Uterus (tissue), 4 donors: Measurements from ENCODE around the gene COBLL1. TPM values are rescaled to one million over a fixed set of nuclear protein-coding genes. Genes with fewer than 3 reads are reported as not detected.
"Not testable (repeated sequence)": the region's sequence is repeated elsewhere in the genome, so short reads cannot be mapped to it uniquely, and the experiment has no call there.

ENCODE experiments used
- DNase-seq, 2 donors: peaks; one replicate each; pipeline ENCODE4 v3.0.0-alpha.2; 2019 to 2020
- H3K27ac ChIP-seq, 2 donors: fragments of 200-600 bp; sonication (generic); 1 replicate in 1 of 2; 2 replicates in 1 of 2; pipeline ENCODE4 v1.5.1; 2016 to 2018
- H3K27me3 ChIP-seq, 2 donors: fragments of 200-600 bp; sonication (generic); one replicate each; pipeline ENCODE4 v1.5.1; 2018 to 2019; ENCODE audit warnings: control low read depth in 1 of 2
- H3K36me3 ChIP-seq, 2 donors: fragments of 200-600 bp; sonication (generic); one replicate each; pipeline ENCODE4 v1.5.1; 2019; ENCODE audit warnings: control low read depth in 1 of 2
- H3K4me1 ChIP-seq, 2 donors: fragments of 200-600 bp; sonication (generic); one replicate each; pipeline ENCODE4 v1.5.1; 2018 to 2019; ENCODE audit warnings: control low read depth in 1 of 2
- H3K4me3 ChIP-seq, 2 donors: fragments of 200-600 bp; sonication (generic); 1 replicate in 1 of 2; 2 replicates in 1 of 2; pipeline ENCODE4 v1.5.1; 2018 to 2019; ENCODE audit warnings: mild to moderate bottlenecking in 1 of 2
- H3K9me3 ChIP-seq, 2 donors: fragments of 200-600 bp; sonication (generic); one replicate each; pipeline ENCODE4 v1.5.1; 2019; ENCODE audit warnings: control low read depth in 1 of 2
- POLR2A ChIP-seq, 2 donors: fragments of 450-650 bp; IDR thresholded peaks; one replicate each; pipeline ENCODE4 v1.6.1; 2016; ENCODE audit warnings: antibody characterized with exemption in 2 of 2, mild to moderate bottlenecking in 1 of 2, moderate library complexity in 1 of 2
- intact Hi-C: fragments of 100-400 bp; cut with DNase I; formaldehyde crosslinking; loops from one replicate; pipeline ENCODE4 v1.15.1; 2023; ENCODE audit warnings: low total_unique reads
- total RNA-seq, 4 donors: library from RNA; depleted of rRNA in 3 of 4; stranded (reverse); fragments of >200 nt in 3 of 4; gene quantifications; one replicate each; pipeline versions ENCODE4 v1.1.0 to v1.2.4, GENCODE V29; 2014 to 2023
- TF ChIP-seq, protein P1 (sequence below), 4 experiments: fragments of 200-600 bp in 2 of 4; fragments of 450-650 bp in 2 of 4; sonication (generic) in 2 of 4; IDR thresholded peaks; one replicate each; pipeline ENCODE4 v1.5.1; 2016 to 2019; ENCODE audit warnings: antibody characterized with exemption in 4 of 4, mild to moderate bottlenecking in 2 of 4, moderate library complexity in 1 of 4
- donor health status: DM: yes; HTN: yes; CAD: no.

Gene COBLL1
- total RNA-seq, 4 donors from 2014 or later, result 4.1 to 32.6 (median 17.9) TPM

DNA sequence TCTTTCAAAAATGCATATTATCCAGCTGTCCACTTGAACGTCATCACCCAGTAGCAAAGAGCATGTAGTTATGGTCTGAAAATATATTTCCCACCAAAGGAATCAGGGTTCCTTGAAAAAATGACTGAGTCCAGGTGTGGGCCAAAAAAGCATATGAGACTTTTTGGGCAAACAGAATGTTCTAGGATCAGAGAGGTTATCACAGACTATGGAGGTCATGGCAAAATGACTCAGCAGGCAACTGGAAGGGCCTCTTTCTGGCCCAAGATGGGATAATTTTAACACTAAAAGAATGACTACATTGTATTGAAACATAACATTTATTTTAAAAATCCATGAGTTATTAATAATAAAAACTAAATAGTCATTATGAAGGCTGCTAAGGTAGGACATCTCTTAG, 77.1 kb downstream of the COBLL1 start:
- no peaks in the 10 kb centered on the region for H3K27me3 ChIP-seq
- H3K36me3 ChIP-seq, result no peaks in the 10 kb centered on the region
- intact Hi-C loops, result no loop called here
- H3K27ac ChIP-seq, result no peak overlapping the region
- no peaks in the 10 kb centered on the region for H3K4me1 ChIP-seq
- no peaks in the 10 kb centered on the region for H3K9me3 ChIP-seq
- DNase-seq, result no peak
- TF ChIP-seq, protein P1, sequence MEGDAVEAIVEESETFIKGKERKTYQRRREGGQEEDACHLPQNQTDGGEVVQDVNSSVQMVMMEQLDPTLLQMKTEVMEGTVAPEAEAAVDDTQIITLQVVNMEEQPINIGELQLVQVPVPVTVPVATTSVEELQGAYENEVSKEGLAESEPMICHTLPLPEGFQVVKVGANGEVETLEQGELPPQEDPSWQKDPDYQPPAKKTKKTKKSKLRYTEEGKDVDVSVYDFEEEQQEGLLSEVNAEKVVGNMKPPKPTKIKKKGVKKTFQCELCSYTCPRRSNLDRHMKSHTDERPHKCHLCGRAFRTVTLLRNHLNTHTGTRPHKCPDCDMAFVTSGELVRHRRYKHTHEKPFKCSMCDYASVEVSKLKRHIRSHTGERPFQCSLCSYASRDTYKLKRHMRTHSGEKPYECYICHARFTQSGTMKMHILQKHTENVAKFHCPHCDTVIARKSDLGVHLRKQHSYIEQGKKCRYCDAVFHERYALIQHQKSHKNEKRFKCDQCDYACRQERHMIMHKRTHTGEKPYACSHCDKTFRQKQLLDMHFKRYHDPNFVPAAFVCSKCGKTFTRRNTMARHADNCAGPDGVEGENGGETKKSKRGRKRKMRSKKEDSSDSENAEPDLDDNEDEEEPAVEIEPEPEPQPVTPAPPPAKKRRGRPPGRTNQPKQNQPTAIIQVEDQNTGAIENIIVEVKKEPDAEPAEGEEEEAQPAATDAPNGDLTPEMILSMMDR (IDR thresholded peaks at IDR 0.05), result no peak
- TF ChIP-seq POLR2A (IDR thresholded peaks at IDR 0.05), result no peak
- H3K4me3 ChIP-seq, result no peak overlapping the region

DNA sequence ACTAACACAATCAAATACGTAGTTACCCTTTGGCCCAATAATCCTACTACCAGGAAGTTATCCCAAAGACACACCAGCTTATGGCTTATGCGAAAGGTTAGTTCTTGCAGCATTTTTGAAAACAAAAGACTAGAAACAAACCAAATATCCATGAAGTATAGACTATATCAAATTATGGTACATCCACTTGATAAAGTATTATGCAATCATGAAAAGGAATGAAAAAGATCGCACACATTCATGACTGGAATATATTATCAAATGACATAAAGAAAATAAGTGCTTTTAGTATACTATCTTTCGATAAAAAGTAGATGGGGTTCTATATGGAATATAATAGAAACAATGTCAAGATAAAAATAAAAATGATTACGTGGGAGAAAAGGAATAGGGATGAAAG, 78.2 kb downstream of the COBLL1 start:
- no peak for DNase-seq
- Histone ChIP-seq H3K27me3 (no peaks in the 10 kb centered on the region), H3K9me3 (no peaks in the 10 kb centered on the region), H3K4me1 (no peaks in the 10 kb centered on the region), H3K36me3 (no peaks in the 10 kb centered on the region), H3K4me3 (no peak overlapping the region), H3K27ac (no peak overlapping the region)
- no peak for TF ChIP-seq POLR2A (IDR thresholded peaks at IDR 0.05)
- TF ChIP-seq, protein P1 (IDR thresholded peaks at IDR 0.05), result no peak
- intact Hi-C loops, result no loop called here

DNA sequence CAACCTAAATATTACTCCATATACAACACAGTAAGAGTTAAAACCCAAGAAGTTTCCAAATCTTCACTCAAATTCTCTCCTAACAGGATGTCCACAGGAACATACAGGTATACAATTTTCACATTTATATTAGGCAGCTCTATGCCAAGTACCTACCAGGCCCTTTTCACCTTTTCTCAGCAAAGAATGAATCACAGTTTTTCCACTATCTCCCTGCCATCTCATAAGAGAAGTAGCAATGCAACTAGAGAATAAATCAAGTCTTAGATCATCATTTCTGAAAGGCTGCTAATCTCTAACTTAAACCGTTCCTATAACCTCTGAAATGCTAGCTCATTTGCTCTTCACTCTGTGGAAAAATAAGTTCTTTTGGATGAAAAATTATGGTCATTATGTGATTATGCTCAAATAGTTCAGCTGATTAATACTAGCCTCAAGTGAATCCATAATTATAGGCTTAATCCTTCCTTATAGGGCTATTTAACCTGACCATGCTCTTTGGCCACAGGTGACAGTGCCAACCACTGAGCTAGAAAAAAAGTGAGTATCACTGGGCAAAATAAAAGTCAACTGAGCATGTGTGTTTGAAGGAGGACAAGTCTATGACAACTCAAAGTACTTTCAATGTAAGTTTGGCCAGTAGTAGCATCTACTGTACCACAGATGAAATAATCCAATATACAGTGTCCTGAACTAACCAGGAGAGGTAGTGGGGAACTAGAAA, 79.7 kb downstream of the COBLL1 start:
- H3K4me3 ChIP-seq, result no peak overlapping the region

DNA sequence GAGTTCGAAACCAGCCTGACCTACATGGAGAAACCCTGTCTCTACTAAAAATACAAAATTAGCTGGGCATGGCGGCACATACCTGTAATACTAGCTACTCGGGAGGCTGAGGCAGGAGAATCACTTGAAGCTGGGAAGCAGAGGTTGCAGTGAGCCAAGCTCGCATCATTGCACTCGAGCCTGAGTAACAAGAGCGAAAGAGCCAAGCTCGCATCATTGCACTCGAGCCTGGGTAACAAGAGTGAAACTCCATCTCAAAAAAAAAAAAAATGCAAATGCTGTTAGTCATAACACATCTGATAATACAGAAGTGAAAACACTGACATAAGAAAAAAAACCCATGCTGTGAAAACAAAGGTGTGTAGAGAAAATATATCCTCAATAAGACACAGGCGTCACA, 80.4 kb downstream of the COBLL1 start:
- H3K36me3 ChIP-seq, H3K4me3 ChIP-seq, H3K27me3 ChIP-seq, H3K9me3 ChIP-seq, H3K4me1 ChIP-seq, DNase-seq, H3K27ac ChIP-seq, intact Hi-C loops: not testable (repeated sequence)

More for the DNA sequence above, 79.7 kb downstream of the COBLL1 start:
- no peaks in the 10 kb centered on the region for H3K27me3 ChIP-seq
- no peak for TF ChIP-seq POLR2A (IDR thresholded peaks at IDR 0.05)
- TF ChIP-seq, protein P1 (IDR thresholded peaks at IDR 0.05), result no peak
- no peaks in the 10 kb centered on the region for H3K4me1 ChIP-seq
- no peaks in the 10 kb centered on the region for H3K9me3 ChIP-seq
- intact Hi-C loops, result no loop called here
- no peak overlapping the region for H3K27ac ChIP-seq
- DNase-seq, result no peak
- H3K36me3 ChIP-seq, result no peaks in the 10 kb centered on the region

DNA sequence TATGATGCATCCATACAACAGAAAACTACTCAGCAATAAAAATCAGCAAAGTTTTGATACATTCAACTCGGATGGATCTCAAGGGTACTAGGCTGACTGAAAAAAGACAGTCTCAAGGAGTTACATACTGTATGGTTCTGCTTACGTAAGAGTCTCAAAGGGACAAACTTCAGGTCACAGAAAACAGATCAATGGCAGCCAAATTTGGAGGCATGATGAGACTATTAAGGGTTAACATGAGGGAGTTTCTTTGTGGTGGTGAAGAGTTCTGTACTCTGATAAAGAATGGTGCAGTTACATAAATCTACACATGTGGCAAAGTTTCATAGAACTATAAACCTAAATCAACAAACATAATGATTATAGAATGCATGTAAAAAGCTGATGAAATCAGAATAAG, 81.4 kb downstream of the COBLL1 start:
- no peak for DNase-seq
- Histone ChIP-seq H3K27ac (no peak overlapping the region), H3K27me3 (no peaks in the 10 kb centered on the region), H3K4me3 (no peak overlapping the region), H3K4me1 (no peaks in the 10 kb centered on the region), H3K9me3 (no peaks in the 10 kb centered on the region), H3K36me3 (no peaks in the 10 kb centered on the region)
- TF ChIP-seq, protein P1 (IDR thresholded peaks at IDR 0.05), result no peak
- no peak for TF ChIP-seq POLR2A (IDR thresholded peaks at IDR 0.05)
- intact Hi-C loops, result no loop called here
